Stimulated activated CD4-positive, alpha-beta T cell treated with anti-CD3 and anti-CD28 coated beads, Interleukin-15, amount 100 ng/mL, for 1 hour (primary cell): ENCODE measurements around the gene MORN3.
A peak's percentile ranks its signal among the peaks of the same experiment; 100 is the strongest.
"Not testable (repeated sequence)": the region's sequence is repeated elsewhere in the genome, so short reads cannot be mapped to it uniquely, and the experiment has no call there.

Experiments used
- DNase-seq, 2 donors: peaks; one replicate each; pipeline ENCODE4 v3.0.0-alpha.2; 2020; ENCODE audit warnings: low read depth in 1 of 2, low spot score in 1 of 2

The MORN3 gene

GRCh38 chr12:121692744-121693143 lies 23.3 kb upstream of the MORN3 start:
- not testable (repeated sequence) for DNase-seq

GRCh38 chr12:121689430-121689829 lies 20.0 kb upstream of the MORN3 start:
- no peak for DNase-seq

DNA sequence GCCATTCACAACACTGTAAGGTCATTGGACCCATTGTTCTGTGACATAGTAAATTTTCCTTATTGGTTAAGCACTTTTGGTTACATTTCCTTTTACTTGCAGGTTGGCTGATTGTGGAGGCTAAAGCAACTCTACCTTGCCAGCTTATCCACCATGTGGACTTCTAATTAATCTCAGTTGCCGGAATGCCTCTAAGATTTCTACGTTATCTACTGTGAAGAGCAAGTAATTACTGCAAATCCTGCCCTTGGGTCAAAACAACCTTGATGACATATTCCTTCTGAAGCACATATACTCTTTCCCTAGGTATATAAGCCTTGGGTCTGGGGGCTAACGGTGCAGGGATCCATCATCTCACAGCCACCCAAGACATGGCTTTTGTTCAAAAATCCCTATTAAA lies 19.5 kb upstream of the MORN3 start:
- no peak for DNase-seq

DNA sequence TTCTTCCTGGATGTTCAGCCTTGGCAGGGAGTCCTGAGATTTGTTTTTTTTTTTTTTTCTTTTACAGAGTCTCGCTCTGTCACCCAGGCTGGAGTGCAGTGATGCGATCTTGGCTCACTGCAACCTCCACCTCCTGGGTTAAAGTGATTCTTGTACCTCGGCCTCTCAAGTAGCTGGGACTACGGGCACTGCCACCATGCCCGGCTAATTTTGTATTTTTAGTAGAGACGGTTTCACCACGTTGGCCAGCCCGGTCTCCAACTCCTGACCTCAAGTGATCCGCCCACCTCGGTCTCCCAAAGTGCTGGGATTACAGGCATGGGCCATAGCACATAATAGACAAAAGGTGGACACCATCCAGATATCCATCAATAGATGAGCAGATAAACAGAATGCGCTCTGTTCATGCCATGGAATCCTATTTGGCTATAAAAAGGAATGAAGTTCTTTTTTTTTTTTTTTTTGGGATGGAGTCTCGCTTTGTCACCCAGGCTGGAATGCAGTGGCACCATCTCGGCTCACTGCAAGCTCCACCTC lies 10.3 kb upstream of the MORN3 start:
- DNase-seq = not testable (repeated sequence)

DNA sequence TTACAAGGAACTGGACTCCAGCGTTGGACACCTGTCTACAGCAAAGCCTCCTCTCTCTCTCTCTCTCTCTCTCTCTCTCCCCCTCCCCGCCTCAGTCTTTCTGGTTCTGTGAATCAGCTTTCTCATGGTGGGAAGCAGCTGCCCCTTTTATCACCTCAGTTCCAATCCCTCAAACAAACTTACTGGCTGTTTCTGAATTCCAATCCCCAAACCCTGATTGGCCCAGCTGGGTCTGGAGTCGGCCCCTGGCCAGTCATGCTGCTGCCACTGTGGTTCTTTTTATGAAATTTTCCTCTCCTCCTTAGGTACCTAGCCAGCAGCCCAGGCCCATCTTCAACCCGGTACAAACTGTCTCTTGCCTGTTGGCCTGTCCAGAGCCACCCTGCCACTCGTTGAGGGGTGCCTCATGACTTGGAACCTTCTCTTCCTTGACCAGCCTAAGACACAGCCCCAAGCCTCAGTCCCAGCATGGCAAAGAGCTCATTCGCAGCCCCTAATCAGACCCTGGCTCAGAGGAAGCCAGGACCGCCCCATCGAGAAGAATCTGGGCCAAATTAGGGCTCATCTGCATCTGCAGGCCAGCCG lies 9.4 kb upstream of the MORN3 start:
- no peak for DNase-seq

DNA sequence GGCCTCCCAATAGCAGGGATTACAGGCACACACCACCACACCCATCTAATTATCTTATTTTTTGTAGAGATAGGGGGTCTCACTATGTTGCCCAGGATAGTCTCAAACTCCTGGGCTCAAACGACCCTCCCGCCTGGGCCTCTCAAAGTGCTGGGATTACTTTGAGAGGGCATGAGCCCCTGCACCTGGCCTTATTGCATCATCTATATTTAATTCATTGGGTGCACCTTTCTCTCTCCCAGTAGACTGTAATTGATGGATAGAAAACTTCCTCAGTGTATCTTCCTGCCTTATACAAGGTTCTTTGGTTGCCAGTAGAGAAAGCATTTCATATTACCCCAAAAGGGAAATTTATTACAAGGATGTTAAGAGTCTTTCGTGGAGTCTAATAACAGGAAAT lies 8.9 kb upstream of the MORN3 start:
- DNase-seq = no peak

DNA sequence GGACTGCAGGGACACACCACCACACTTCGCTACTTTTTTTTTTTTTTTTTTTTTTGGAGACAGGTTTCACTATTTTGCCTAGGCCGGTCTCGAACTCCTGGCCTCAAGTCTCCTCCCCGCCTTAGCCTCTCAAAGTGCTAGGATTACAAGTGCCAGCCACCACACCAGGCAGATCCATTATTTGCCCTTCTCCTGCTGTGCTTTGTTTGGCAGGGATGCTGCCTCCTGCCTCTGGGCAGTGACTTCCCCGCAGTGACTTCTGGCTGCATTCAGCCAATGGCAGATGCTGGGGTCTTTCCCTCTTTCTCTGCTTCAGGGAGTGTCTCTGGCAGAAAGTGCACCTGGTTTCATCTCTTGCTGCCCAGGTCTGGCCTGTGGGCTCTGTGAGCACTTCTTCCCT lies 6.7 kb upstream of the MORN3 start:
- DNase-seq = no peak

DNA sequence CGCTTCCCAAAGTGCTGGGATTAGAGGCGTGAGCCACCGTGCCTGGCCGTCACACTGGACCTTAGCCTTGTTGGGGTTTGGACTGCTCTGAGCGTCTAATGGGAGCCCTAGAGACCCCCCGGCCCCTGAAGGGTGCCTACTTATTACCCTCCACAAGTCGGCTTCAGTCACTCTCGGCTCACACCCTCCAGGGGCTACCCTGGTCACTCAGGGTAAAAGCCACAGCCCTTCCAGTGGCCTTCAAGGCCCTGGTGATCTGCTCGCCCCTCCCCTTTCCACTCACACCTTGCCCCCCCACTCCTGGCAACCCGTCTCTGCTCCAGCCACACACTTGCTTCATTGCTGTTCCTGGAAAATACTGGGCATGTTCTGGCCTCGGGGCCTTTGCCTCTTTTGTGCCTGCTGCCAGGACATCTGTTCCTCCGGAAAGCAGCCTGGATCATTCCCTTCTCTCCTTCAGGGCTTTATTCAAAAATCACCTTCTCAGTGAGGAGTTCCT lies 3.6 kb upstream of the MORN3 start:
- no peak for DNase-seq

GRCh38 chr12:121668750-121669520 lies 519 bp downstream of the MORN3 start:
- peak; percentile 24 to 37 for DNase-seq

DNA sequence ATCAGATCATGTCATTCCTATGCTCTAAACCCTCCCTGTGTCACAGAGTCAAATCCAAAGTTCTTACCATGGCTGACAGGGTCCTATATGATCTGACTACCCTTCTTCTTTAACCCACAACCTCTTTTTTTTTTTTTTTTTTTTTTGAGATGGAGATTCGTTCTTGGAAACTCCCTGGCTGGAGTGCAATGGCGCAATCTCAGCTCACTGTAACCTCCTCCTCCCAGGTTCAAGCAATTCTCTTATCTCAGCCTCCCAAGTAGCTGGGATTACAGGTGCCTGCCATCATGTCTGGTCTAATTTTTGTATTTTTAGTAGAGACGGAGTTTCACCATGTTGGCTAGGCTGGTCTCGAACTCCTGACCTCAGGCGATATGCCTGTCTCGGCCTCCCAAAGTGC lies 2.6 kb downstream of the MORN3 start:
- not testable (repeated sequence) for DNase-seq

- DNase-seq = no peak
These were observed 5.9 kb downstream of the MORN3 start for GRCh38 chr12:121663610-121663929.

- not testable (repeated sequence) for DNase-seq
These were observed 7.9 kb downstream of the MORN3 start for GRCh38 chr12:121661353-121662105.

GRCh38 chr12:121657305-121658008 lies 12.0 kb downstream of the MORN3 start:
- no peak for DNase-seq

- DNase-seq = no peak
These were observed 13.3 kb downstream of the MORN3 start for GRCh38 chr12:121656122-121656521.

DNA sequence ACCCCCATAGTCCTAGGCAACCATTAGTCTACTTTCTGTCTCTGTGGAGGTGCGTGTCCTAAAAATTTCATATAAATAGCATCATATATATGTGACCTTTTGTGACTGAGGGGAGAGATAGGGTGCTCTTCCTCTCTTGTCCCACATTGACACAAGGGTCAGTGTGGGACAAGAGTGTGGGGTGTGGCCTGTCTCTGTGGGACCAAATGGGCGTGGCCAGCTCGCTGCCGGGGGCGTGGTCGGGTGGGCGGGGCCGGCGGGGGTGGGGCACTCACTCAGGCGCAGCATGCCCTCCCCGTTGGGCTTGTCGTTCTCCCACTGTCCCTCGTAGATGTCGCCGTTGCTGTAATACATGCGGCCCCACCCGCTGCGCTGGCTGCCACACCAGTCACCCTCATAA lies 15.5 kb downstream of the MORN3 start:
- no peak for DNase-seq

DNA sequence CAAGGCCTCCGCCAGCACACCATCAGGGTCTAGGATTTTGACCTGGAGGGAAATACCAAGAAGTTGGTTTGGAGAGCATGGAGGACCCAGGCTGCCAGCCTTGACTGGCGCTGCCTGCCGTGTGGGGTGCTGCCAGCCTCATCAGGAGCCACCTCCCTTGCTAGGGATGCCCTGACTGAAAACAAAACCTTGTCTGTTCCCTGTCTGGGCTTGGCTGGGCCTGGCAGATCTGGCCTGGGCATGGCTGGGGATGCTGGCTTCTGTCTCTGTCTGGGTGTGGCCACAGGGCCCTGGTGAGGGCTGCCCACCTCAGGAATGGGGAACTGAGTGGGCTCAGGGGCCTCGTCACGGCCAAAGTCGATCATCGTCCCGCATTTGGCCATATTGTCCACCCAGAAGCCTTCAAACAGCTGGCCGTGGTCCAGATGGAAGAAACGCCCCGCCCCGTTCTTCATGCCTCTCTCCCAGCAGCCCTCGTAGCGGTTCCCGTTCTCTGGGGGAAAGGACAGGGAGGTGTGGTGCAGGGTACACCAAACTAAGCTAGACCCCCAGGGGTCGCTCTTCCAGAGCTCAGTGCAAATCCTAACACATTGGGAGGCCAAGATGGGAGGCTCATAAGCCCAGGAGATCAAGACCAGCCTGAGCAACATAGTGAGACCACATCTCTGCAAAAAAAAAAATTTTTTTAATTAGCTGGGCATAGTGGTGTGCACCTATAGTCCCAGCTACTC lies 16.5 kb downstream of the MORN3 start:
- no peak for DNase-seq

- no peak for DNase-seq
These were observed 18.1 kb downstream of the MORN3 start for GRCh38 chr12:121651320-121651719.

DNA sequence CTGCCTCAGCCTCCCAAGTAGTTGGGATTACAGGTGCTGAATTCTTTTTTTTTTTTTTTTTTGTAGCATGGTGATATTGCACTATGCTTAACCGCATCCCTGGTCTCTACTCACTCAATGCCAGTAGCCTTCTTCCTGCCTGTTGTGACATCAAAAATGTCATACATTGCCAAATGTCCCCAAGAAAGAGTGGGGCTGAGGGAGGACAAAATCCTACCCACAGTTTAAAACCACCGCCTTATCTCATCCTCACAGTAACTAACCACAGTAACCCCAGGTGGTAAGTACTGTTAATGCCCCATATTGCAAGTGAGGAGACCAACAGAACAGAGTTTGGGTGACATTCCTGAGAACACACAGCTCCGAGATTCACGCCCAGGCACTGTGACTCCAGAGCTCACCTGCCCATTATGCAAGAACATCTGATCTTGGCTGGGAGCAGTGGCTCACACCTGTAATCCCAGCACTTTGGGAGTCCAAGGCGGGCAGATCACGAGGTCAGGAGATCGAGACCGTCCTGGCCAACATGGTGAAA lies 19.6 kb downstream of the MORN3 start:
- no peak for DNase-seq

DNA sequence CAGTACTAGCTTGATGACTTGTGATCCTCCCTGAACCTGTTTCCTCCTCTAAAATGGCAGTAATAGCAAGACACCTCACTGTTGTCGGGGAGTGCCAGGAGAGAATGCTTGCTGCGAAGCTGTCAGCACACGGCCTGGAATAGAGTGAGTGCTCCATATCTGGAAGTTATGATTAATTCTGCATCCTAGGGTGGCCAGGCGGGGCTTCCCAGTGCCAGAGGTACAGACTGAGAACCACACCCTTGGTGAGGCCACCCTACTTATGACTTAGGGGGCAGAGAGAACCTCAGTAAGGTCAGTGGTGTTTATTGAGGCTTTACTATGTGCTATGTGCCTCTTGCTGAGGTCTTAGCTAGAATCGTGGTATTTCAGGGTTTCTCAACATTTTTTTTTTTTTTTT lies 20.1 kb downstream of the MORN3 start:
- no peak for DNase-seq

DNA sequence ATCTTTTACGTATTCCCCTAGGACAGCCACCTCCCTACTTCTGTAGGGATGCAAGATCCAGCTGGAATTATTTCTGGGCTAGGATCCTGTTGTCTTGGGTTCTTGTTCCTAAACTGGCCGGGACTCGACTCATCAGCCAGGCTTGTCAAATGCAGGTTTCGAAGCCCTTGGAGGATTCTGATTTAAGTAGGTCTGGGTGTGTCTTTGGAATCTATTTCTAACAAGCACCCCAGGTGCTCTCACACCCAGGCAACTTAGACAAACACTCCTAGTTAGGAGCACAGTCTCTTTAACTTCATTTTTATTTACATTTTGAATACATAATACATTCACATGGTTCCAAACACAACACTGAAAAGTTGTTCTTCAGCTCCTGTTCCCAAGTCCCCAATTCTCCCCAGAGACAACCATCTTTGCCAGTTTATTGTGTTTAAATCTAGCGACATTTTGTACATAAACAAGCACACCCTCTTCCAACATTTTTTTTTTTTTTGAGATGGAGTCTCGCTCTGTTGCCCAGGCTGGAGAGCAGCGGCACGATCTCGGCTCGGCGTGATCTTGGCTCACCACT lies 20.9 kb downstream of the MORN3 start:
- DNase-seq = no peak
